ENCODE measurements around the gene RAB44. TPM values are rescaled to one million over a fixed set of nuclear protein-coding genes. Genes with fewer than 3 reads are reported as not detected.

Gene RAB44
- total RNA-seq, 2 experiments from 2014 or later = 0.07 TPM; not detected in 1

- Mint-ChIP-seq H3K4me1 (ENCODE audit: low read depth) (no peaks in the 10 kb centered on the region), H3K36me3 (ENCODE audit: low read depth) (no peaks in the 10 kb centered on the region), H3K9me3 (no peaks in the 10 kb centered on the region), H3K27ac (no peak overlapping the region), H3K4me3 (no peak overlapping the region), H3K27me3 (no peaks in the 10 kb centered on the region)
- no peak for DNase-seq
- intact Hi-C loops (cut with micrococcal nuclease) = no loop called here
- no peak for ATAC-seq
- CTCF ChIA-PET = no interaction called here
- POLR2A ChIA-PET = no interaction called here
- no peak for TF ChIP-seq CTCF (IDR thresholded peaks at IDR 0.05)
Measured at GRCh38 chr6:36716476-36717093, 19.0 kb downstream of the RAB44 start.

- no peaks in the 10 kb centered on the region for H3K36me3 Mint-ChIP-seq (ENCODE audit: low read depth)
- intact Hi-C loops (cut with micrococcal nuclease) = no loop called here
Measured at GRCh38 chr6:36717231-36717825, 19.7 kb downstream of the RAB44 start.

GRCh38 chr6:36717871-36718540, 20.4 kb downstream of the RAB44 start:
- no peaks in the 10 kb centered on the region for H3K27me3 Mint-ChIP-seq
- ChIA-PET CTCF (no interaction called here), POLR2A (no interaction called here)
- H3K4me3 Mint-ChIP-seq = no peak overlapping the region
- ATAC-seq (no peak), DNase-seq (no peak)
- H3K27ac Mint-ChIP-seq = no peak overlapping the region
- no peaks in the 10 kb centered on the region for H3K9me3 Mint-ChIP-seq
- H3K36me3 Mint-ChIP-seq (ENCODE audit: low read depth) = no peaks in the 10 kb centered on the region
- intact Hi-C loops (cut with micrococcal nuclease) = no loop called here
- no peak for TF ChIP-seq CTCF (IDR thresholded peaks at IDR 0.05)
- no peaks in the 10 kb centered on the region for H3K4me1 Mint-ChIP-seq (ENCODE audit: low read depth)

More at GRCh38 chr6:36717231-36717825, 19.7 kb downstream of the RAB44 start:
- ATAC-seq = no peak
- ChIA-PET POLR2A (no interaction called here), CTCF (no interaction called here)
- Mint-ChIP-seq H3K27ac (no peak overlapping the region), H3K4me1 (ENCODE audit: low read depth) (no peaks in the 10 kb centered on the region), H3K4me3 (no peak overlapping the region), H3K27me3 (no peaks in the 10 kb centered on the region), H3K9me3 (no peaks in the 10 kb centered on the region)
- TF ChIP-seq CTCF (IDR thresholded peaks at IDR 0.05) = no peak
- DNase-seq = no peak

- intact Hi-C loops (cut with micrococcal nuclease) = no loop called here
- Mint-ChIP-seq H3K9me3 (no peaks in the 10 kb centered on the region), H3K27me3 (no peaks in the 10 kb centered on the region), H3K4me3 (no peak overlapping the region), H3K27ac (no peak overlapping the region), H3K4me1 (ENCODE audit: low read depth) (no peaks in the 10 kb centered on the region), H3K36me3 (ENCODE audit: low read depth) (no peaks in the 10 kb centered on the region)
- ATAC-seq = no peak
- DNase-seq = no peak
- no peak for TF ChIP-seq CTCF (IDR thresholded peaks at IDR 0.05)
- ChIA-PET CTCF (no interaction called here), POLR2A (no interaction called here)
Measured at GRCh38 chr6:36718560-36718959, 20.9 kb downstream of the RAB44 start.

- CTCF ChIA-PET = no interaction called here
- intact Hi-C loops (cut with micrococcal nuclease) = no loop called here
- Mint-ChIP-seq H3K4me3 (no peak overlapping the region), H3K4me1 (ENCODE audit: low read depth) (no peaks in the 10 kb centered on the region), H3K9me3 (no peaks in the 10 kb centered on the region), H3K27me3 (no peaks in the 10 kb centered on the region), H3K27ac (no peak overlapping the region), H3K36me3 (ENCODE audit: low read depth) (no peaks in the 10 kb centered on the region)
- DNase-seq (no peak), ATAC-seq (no peak)
- POLR2A ChIA-PET = interaction anchor here (1.5 kb wide), 1 partner anchor 13 kb away, joined by 5 read pairs; no protein-coding TSS in a partner anchor
- no peak for TF ChIP-seq CTCF (IDR thresholded peaks at IDR 0.05)
Measured at GRCh38 chr6:36719126-36719525, 21.5 kb downstream of the RAB44 start.

All from activated CD8-positive, alpha-beta T cell treated with anti-CD3 and anti-CD28 coated beads for 36 hours (primary cell).